H9 (cell line): ENCODE data around the gene UCKL1. TPM values are rescaled to one million over a fixed set of nuclear protein-coding genes. Genes with fewer than 3 reads are reported as not detected.

Experiments
- DNase-seq: peaks from one replicate; pipeline ENCODE4 v3.0.0-alpha.2; 2017
- H2AFZ ChIP-seq: one replicate; pipeline ENCODE4 v1.6.1; 2013; ENCODE audit warnings: mild to moderate bottlenecking, low read length, control low read depth, moderate library complexity
- H2AK5ac ChIP-seq: 2 replicates; pipeline ENCODE4 v1.6.1; 2013; ENCODE audit warnings: low read length, control low read depth, mixed read lengths; ENCODE audit not compliant: insufficient read length
- H2BK120ac ChIP-seq: one replicate; pipeline ENCODE4 v1.6.1; 2013; ENCODE audit warnings: low read depth, mild to moderate bottlenecking, low read length, control low read depth, inconsistent platforms; ENCODE audit not compliant: poor library complexity, severe bottlenecking
- H2BK12ac ChIP-seq: 2 replicates; pipeline ENCODE4 v1.6.1; 2013; ENCODE audit warnings: low read length, control low read depth, mixed read lengths, low read depth; ENCODE audit not compliant: insufficient read length
- H2BK15ac ChIP-seq: 2 replicates; pipeline ENCODE4 v1.6.1; 2013; ENCODE audit warnings: low read depth, low read length, control low read depth
- H2BK20ac ChIP-seq: one replicate; pipeline ENCODE4 v1.6.1; 2013; ENCODE audit warnings: low read depth, mild to moderate bottlenecking, low read length, control low read depth, inconsistent platforms; ENCODE audit not compliant: poor library complexity, severe bottlenecking
- H2BK5ac ChIP-seq: 2 replicates; pipeline ENCODE4 v1.6.1; 2013; ENCODE audit warnings: low read length, control low read depth, mixed read lengths; ENCODE audit not compliant: insufficient read length
- H3K14ac ChIP-seq: 2 replicates; pipeline ENCODE4 v1.6.1; 2013; ENCODE audit warnings: low read length, control low read depth; ENCODE audit not compliant: insufficient read depth
- H3K18ac ChIP-seq: 2 replicates; pipeline ENCODE4 v1.6.1; 2013; ENCODE audit warnings: low read depth, mild to moderate bottlenecking, mixed read lengths, low read length, control low read depth; ENCODE audit not compliant: insufficient read length
- H3K23ac ChIP-seq: 2 replicates; pipeline ENCODE4 v1.6.1; 2013; ENCODE audit warnings: low read length, control low read depth, mixed read lengths, low read depth; ENCODE audit not compliant: insufficient read length
- H3K23me2 ChIP-seq: 2 replicates; pipeline ENCODE4 v1.6.1; 2013; ENCODE audit warnings: low read depth, mild to moderate bottlenecking, mixed read lengths, low read length, control low read depth; ENCODE audit not compliant: insufficient read length, poor library complexity, severe bottlenecking
- H3K27ac ChIP-seq: 2 replicates; pipeline ENCODE4 v1.5.1; 2013; ENCODE audit warnings: low read length, control low read depth, mixed read lengths, low read depth; ENCODE audit not compliant: insufficient read length
- H3K27me3 ChIP-seq: 2 replicates; pipeline ENCODE4 v1.6.1; 2013; ENCODE audit warnings: low read length, control low read depth, inconsistent platforms; ENCODE audit not compliant: insufficient read depth
- H3K4ac ChIP-seq: 2 replicates; pipeline ENCODE4 v1.6.1; 2013; ENCODE audit warnings: low read depth, mild to moderate bottlenecking, control low read depth, inconsistent platforms, low read length, moderate library complexity
- H3K4me1 ChIP-seq: 2 replicates; pipeline ENCODE4 v1.6.1; 2013; ENCODE audit warnings: low read length, control low read depth, inconsistent platforms; ENCODE audit not compliant: insufficient read depth
- H3K4me2 ChIP-seq: 2 replicates; pipeline ENCODE4 v1.6.1; 2013; ENCODE audit warnings: low read length, control low read depth, mixed read lengths; ENCODE audit not compliant: insufficient read length, insufficient read depth
- H3K56ac ChIP-seq: 2 replicates; pipeline ENCODE4 v1.6.1; 2013; ENCODE audit warnings: low read depth, mild to moderate bottlenecking, mixed read lengths, low read length, control low read depth; ENCODE audit not compliant: insufficient read length
- H3K79me1 ChIP-seq: 2 replicates; pipeline ENCODE4 v1.6.1; 2013; ENCODE audit warnings: low read depth, mild to moderate bottlenecking, moderate library complexity, low read length, control low read depth, inconsistent platforms; ENCODE audit not compliant: insufficient read depth, poor library complexity, severe bottlenecking
- H3K79me2 ChIP-seq: 2 replicates; pipeline ENCODE4 v1.6.1; 2013; ENCODE audit warnings: low read length, control low read depth, inconsistent platforms; ENCODE audit not compliant: insufficient read depth
- H3K9ac ChIP-seq: 2 replicates; pipeline ENCODE4 v1.6.1; 2013; ENCODE audit warnings: low read length, control low read depth, mixed read lengths; ENCODE audit not compliant: insufficient read length; ENCODE audit errors: extremely low read depth
- H3K9me3 ChIP-seq: one replicate; pipeline ENCODE4 v1.6.1; 2013; ENCODE audit warnings: low read depth, low read length, inconsistent platforms; ENCODE audit not compliant: control insufficient read depth
- H3T11ph ChIP-seq: one replicate; pipeline ENCODE4 v1.6.1; 2013; ENCODE audit warnings: mild to moderate bottlenecking, low read length, control low read depth, inconsistent platforms
- H4K20me1 ChIP-seq: one replicate; pipeline ENCODE4 v1.6.1; 2013; ENCODE audit not compliant: control insufficient read depth, insufficient read length, insufficient read depth
- H4K5ac ChIP-seq: 2 replicates; pipeline ENCODE4 v1.6.1; 2013; ENCODE audit warnings: low read depth, mild to moderate bottlenecking, mixed read lengths, low read length, control low read depth; ENCODE audit not compliant: insufficient read length
- H4K8ac ChIP-seq: replicated peaks from 2 replicates; pipeline ENCODE4 v1.6.1; 2013; ENCODE audit warnings: low read length, control low read depth, mixed read lengths, low read depth; ENCODE audit not compliant: insufficient read length
- H4K91ac ChIP-seq: 2 replicates; pipeline ENCODE4 v1.6.1; 2013; ENCODE audit warnings: low read depth, mild to moderate bottlenecking, moderate library complexity, mixed read lengths, low read length, control low read depth; ENCODE audit not compliant: insufficient read length
- H3K27ac Mint-ChIP-seq, 3 experiments: 2 replicates in 2 of 3; 3 replicates in 1 of 3; pipeline ENCODE4 v1.8.0; 2020 to 2021; ENCODE audit warnings: mixed read lengths in 3 of 3, mild to moderate bottlenecking in 1 of 3, moderate library complexity in 1 of 3
- H3K27me3 Mint-ChIP-seq: 2 replicates; pipeline ENCODE4 v1.8.0; 2021; ENCODE audit warnings: low read depth, mild to moderate bottlenecking, moderate library complexity, mixed read lengths
- H3K36me3 Mint-ChIP-seq, 3 experiments: 2 replicates in 2 of 3; 3 replicates in 1 of 3; pipeline ENCODE4 v1.8.0; 2020 to 2021; ENCODE audit warnings: low read depth in 3 of 3, mixed read lengths in 3 of 3; ENCODE audit not compliant: insufficient read depth in 1 of 3
- H3K4me1 Mint-ChIP-seq, 2 experiments: 2 replicates each; pipeline ENCODE4 v1.8.0; 2020; ENCODE audit warnings: mixed read lengths in 2 of 2
- H3K4me3 Mint-ChIP-seq, 2 experiments: 2 replicates in 1 of 2; 3 replicates in 1 of 2; pipeline ENCODE4 v1.8.0; 2020 to 2021; ENCODE audit warnings: mild to moderate bottlenecking in 2 of 2, mixed read lengths in 2 of 2, moderate library complexity in 1 of 2
- H3K9me3 Mint-ChIP-seq, 2 experiments: 2 replicates in 1 of 2; 3 replicates in 1 of 2; pipeline ENCODE4 v1.8.0; 2020; ENCODE audit warnings: mild to moderate bottlenecking in 2 of 2, mixed read lengths in 2 of 2, moderate library complexity in 1 of 2
- WGBS: extraction: QIAGEN DNeasy Blood & Tissue Kit; methylation state at CpG from one replicate; pipeline ENCODE4 v1.1.7; 2013; ENCODE audit warnings: missing lambda C conversion rate, low lambda C conversion rate, mixed read lengths; ENCODE audit not compliant: insufficient read length; ENCODE audit errors: extremely low coverage; 5-methylcytosine and 5-hydroxymethylcytosine counted together
- total RNA-seq: library from RNA; stranded (reverse); gene quantifications from 2 replicates; pipeline ENCODE4 v1.2.1, GENCODE V29; 2021
- TF ChIP-seq, protein P1 (sequence below): fragments of 200-600 bp; sonication (generic); conservative IDR thresholded peaks from 3 replicates; pipeline ENCODE4 v1.8.0; 2021; ENCODE audit warnings: antibody characterized with exemption, mild to moderate bottlenecking

Gene UCKL1
- total RNA-seq, 1 experiment from 2014 or later = 40.9 TPM

DNA sequence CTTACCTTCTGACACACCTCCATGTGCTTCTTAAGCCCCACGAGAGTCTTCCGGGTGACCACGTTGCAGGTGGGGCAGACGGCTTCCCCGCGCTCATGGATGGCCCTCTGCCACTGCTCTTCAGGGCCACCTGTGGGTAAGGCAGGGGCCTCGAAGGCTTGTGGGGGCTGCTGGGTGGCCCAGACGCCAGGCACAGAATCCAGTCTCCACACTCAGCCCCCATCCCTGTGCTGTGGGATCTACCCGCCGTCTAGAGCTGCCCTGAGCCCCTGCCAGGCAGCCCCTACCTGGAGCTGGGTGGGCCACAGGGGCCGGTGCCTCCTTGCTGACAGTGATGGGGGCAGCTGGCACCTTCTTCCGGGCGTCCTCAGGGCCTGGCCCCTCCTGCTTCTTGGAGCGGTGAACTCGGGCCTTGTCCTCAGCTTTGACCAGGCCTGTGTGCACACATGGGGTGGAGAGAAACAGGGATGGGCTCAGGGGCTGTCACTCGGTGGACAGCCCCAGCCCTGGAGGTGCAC is 7.6 kb upstream of the UCKL1 start:
- Histone ChIP-seq H2BK20ac (no peak overlapping the region), H3K4me1 (no peaks in the 10 kb centered on the region; the same call in 1 of the 2 replicates), H3K4ac (no peak overlapping the region), H3K4me2 (no peak overlapping the region), H2AFZ (no peak overlapping the region), H3K79me1 (no peaks in the 10 kb centered on the region), H3T11ph (no peak overlapping the region), H2BK15ac (no peak overlapping the region), H3K56ac (no peak overlapping the region), H2BK5ac (no peak overlapping the region), H3K27me3 (no peaks in the 10 kb centered on the region), H3K23ac (no peak overlapping the region), H3K27ac (no peak overlapping the region), H2AK5ac (no peak overlapping the region), H3K23me2 (peaks cover under 1% of the 10 kb centered on the region), H3K79me2 (no peaks in the 10 kb centered on the region), H2BK120ac (no peak overlapping the region), H4K91ac (no peak overlapping the region), H2BK12ac (no peak overlapping the region), H3K9me3 (peaks cover 40% of the 10 kb centered on the region), H4K20me1 (no peaks in the 10 kb centered on the region), H4K8ac (no peak overlapping the region), H3K18ac (no peak overlapping the region), H3K9ac (no peak overlapping the region), H4K5ac (no peak overlapping the region), H3K14ac (no peak overlapping the region)
- TF ChIP-seq, protein P1, sequence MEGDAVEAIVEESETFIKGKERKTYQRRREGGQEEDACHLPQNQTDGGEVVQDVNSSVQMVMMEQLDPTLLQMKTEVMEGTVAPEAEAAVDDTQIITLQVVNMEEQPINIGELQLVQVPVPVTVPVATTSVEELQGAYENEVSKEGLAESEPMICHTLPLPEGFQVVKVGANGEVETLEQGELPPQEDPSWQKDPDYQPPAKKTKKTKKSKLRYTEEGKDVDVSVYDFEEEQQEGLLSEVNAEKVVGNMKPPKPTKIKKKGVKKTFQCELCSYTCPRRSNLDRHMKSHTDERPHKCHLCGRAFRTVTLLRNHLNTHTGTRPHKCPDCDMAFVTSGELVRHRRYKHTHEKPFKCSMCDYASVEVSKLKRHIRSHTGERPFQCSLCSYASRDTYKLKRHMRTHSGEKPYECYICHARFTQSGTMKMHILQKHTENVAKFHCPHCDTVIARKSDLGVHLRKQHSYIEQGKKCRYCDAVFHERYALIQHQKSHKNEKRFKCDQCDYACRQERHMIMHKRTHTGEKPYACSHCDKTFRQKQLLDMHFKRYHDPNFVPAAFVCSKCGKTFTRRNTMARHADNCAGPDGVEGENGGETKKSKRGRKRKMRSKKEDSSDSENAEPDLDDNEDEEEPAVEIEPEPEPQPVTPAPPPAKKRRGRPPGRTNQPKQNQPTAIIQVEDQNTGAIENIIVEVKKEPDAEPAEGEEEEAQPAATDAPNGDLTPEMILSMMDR = no peak
- H3K4me1 Mint-ChIP-seq = peaks cover 12 to 18% of the 10 kb centered on the region in 2 experiments
- peaks cover 2 to 10% of the 10 kb centered on the region in 2 experiments; a peak in 3 of 5 replicates for H3K9me3 Mint-ChIP-seq
- H3K27ac Mint-ChIP-seq = no peak overlapping the region; a peak in 1 of 7 replicates
- H3K27me3 Mint-ChIP-seq = no peaks in the 10 kb centered on the region
- WGBS = no CpG with 5 or more reads among the region's 16 CpGs
- H3K36me3 Mint-ChIP-seq = peaks cover 15 to 66% (median 58%) of the 10 kb centered on the region in 3 experiments; a peak in 6 of 7 replicates
- DNase-seq = no peak
- H3K4me3 Mint-ChIP-seq = no peak overlapping the region
